K562 (cell line): ENCODE data around the gene HEXD. TPM values are rescaled to one million over a fixed set of nuclear protein-coding genes. Genes with fewer than 3 reads are reported as not detected.

ENCODE experiments used
- BRD9 ChIP-seq: fragments of 450-650 bp; IDR thresholded peaks from 2 replicates; pipeline ENCODE4 v1.6.1; 2018; ENCODE audit warnings: low read depth; ENCODE audit not compliant: partially characterized antibody
- C11orf30 ChIP-seq: fragments of 450-650 bp; IDR thresholded peaks from 2 replicates; pipeline ENCODE4 v1.6.1; 2016; ENCODE audit warnings: low read depth, mild to moderate bottlenecking
- CREM ChIP-seq: IDR thresholded peaks from 2 replicates; pipeline ENCODE4 v1.6.1; 2014; ENCODE audit warnings: antibody characterized with exemption, low read depth
- CSDE1 ChIP-seq, 2 experiments: fragments of 450-650 bp; IDR thresholded peaks; 2 replicates each; pipeline ENCODE4 v1.6.1; 2016; ENCODE audit warnings: mild to moderate bottlenecking in 1 of 2
- HDAC2 ChIP-seq: fragments of 450-650 bp; IDR thresholded peaks from 2 replicates; pipeline ENCODE4 v1.6.1; 2016; ENCODE audit warnings: mild to moderate bottlenecking
- HMG20B ChIP-seq: fragments of 250-450 bp; sonication (Bioruptor Pico); IDR thresholded peaks from 2 replicates; pipeline ENCODE4 v1.5.0; 2021; ENCODE audit warnings: mild to moderate bottlenecking
- KAT7 ChIP-seq: sonication (generic); formaldehyde crosslinking; IDR thresholded peaks from 2 replicates; pipeline ENCODE4 v1.8.0; 2022; ENCODE audit warnings: missing genetic modification reagents, mild to moderate bottlenecking, borderline replicate concordance
- POLR2G ChIP-seq: fragments of 200-400 bp; formaldehyde crosslinking; IDR thresholded peaks from 2 replicates; pipeline ENCODE4 v1.6.1; 2017; ENCODE audit warnings: low read depth, mild to moderate bottlenecking, antibody characterized with exemption, low read length, moderate library complexity
- RBBP5 ChIP-seq: fragments of 200-600 bp; sonication (generic); IDR thresholded peaks from 2 replicates; pipeline ENCODE4 v1.6.1; 2012; ENCODE audit warnings: borderline replicate concordance, mild to moderate bottlenecking, low read length, control low read depth, inconsistent platforms; ENCODE audit not compliant: insufficient read depth, poor library complexity, severe bottlenecking
- REST ChIP-seq, 2 experiments: fragments of 450-650 bp; formaldehyde crosslinking in 1 of 2; IDR thresholded peaks; 2 replicates each; pipeline versions ENCODE4 v1.4.0 to v1.6.1; 2014 to 2020; ENCODE audit warnings: mild to moderate bottlenecking in 2 of 2, borderline replicate concordance in 1 of 2, low read depth in 1 of 2
- SIN3B ChIP-seq: fragments of 450-650 bp; IDR thresholded peaks from 2 replicates; pipeline ENCODE4 v1.6.1; 2017; ENCODE audit warnings: low read depth, mild to moderate bottlenecking, moderate library complexity
- SMAD4 ChIP-seq: fragments of 250-450 bp; sonication (Bioruptor Pico); conservative IDR thresholded peaks from 2 replicates; pipeline ENCODE4 v1.8.0; 2021; ENCODE audit warnings: inconsistent platforms, mild to moderate bottlenecking, moderate library complexity
- TARDBP ChIP-seq: fragments of 450-650 bp; IDR thresholded peaks from 2 replicates; pipeline ENCODE4 v1.6.1; 2016
- ZBTB43 ChIP-seq: sonication (generic); formaldehyde crosslinking; IDR thresholded peaks from 2 replicates; pipeline ENCODE4 v1.8.0; 2023; ENCODE audit warnings: mild to moderate bottlenecking, missing genetic modification reagents
- ZNF140 ChIP-seq: fragments of 250-450 bp; sonication (Bioruptor Pico); IDR thresholded peaks from 2 replicates; pipeline ENCODE4 v1.8.0; 2021; ENCODE audit warnings: moderate library complexity, mild to moderate bottlenecking, inconsistent platforms
- ZNF408 ChIP-seq: fragments of 250-450 bp; sonication (Bioruptor Pico); IDR thresholded peaks from 2 replicates; pipeline ENCODE4 v1.4.0; 2020; ENCODE audit warnings: low read depth, mild to moderate bottlenecking, moderate library complexity
- polyA plus RNA-seq, 8 experiments: library from polyadenylated mRNA; depleted of rRNA in 4 of 8; stranded (reverse) in 5 of 8; unstranded in 3 of 8; fragments of >200 nt; fragmentation: Nextera tagmentation in 2 of 8; fragmentation: Illumina TruSeq in 1 of 8; extraction: Ambion mirVana in 2 of 8; extraction: Trizol in 1 of 8; gene quantifications; 2 replicates each; pipeline versions ENCODE4 v1.2.1 to v1.2.3, GENCODE V29; 2011 to 2014; ENCODE audit warnings: inconsistent platforms in 1 of 8, missing spikeins in 1 of 8
- total RNA-seq, 7 experiments: library from RNA; depleted of rRNA in 6 of 7; stranded (reverse); fragments of >200 nt in 6 of 7; fragmentation: Illumina TruSeq in 2 of 7; extraction: Trizol in 2 of 7; gene quantifications; 2 replicates each; pipeline versions ENCODE4 v1.2.1 to v1.2.3, GENCODE V29; 2011 to 2021; ENCODE audit warnings: low replicate concordance in 1 of 7

HEXD gene
- total and polyA plus RNA-seq, 9 of the 15 experiments (the other 6 are each of a cell fraction or from before 2014, with no cell fraction given), result 1.0 to 25.3 (median 10.0) TPM

GRCh38 chr17:82418001-82418986, at the start of gene HEXD, which contains the start of gene OGFOD3 (continued):
- peak; percentile 98 for TF ChIP-seq REST (IDR thresholded peaks at IDR 0.05; ENCODE audit: borderline replicate concordance)
- TF ChIP-seq REST (CRISPR knock-in tag; IDR thresholded peaks at IDR 0.05; ENCODE audit: low read depth), result peak; percentile 83; the same call in 1 of the 2 replicates
- peak; percentile 19; the same call in 1 of the 2 replicates for TF ChIP-seq C11orf30
- no peak for TF ChIP-seq HDAC2
- TF ChIP-seq ZNF140 (CRISPR knock-in tag), result no peak
- TF ChIP-seq BRD9, result no peak
- TF ChIP-seq POLR2G, result peak; percentile 92
- peak; percentile 99 for TF ChIP-seq RBBP5
- peak; percentile 65; the same call in 1 of the 2 replicates for TF ChIP-seq TARDBP
- TF ChIP-seq KAT7 (CRISPR knock-in tag), result no peak
- TF ChIP-seq CREM, result peak; percentile 79
- no peak for TF ChIP-seq ZBTB43 (CRISPR knock-in tag)
- no peak for TF ChIP-seq CSDE1 (IDR thresholded peaks at IDR 0.05)
- TF ChIP-seq ZNF408 (CRISPR knock-in tag), result no peak
- TF ChIP-seq HMG20B, result no peak
- peak; percentile 94 for TF ChIP-seq SIN3B
- peak; percentile 86 for TF ChIP-seq SMAD4 (CRISPR knock-in tag)
